HepG2 (cell line): ENCODE data around the gene SHROOM2. TPM values are rescaled to one million over a fixed set of nuclear protein-coding genes. Genes with fewer than 3 reads are reported as not detected.
A peak's percentile ranks its signal among the peaks of the same experiment; 100 is the strongest.

Source experiments
- ATAC-seq: fragments of 200-7000 bp; cut with Tn5 transposase; 3 replicates; pipeline ENCODE4 v1.9.1; 2020; ENCODE audit warnings: mild to moderate bottlenecking, moderate library complexity
- BruUV-seq: library from RNA; stranded (reverse); fragments of 400-500 nt; replicated peaks from 2 replicates; lab custom pipeline; 2021; lab: Mats Ljungman, UMichigan
- CTCF ChIA-PET: fragments of 300-600 bp; formaldehyde crosslinking; extraction: SDS; loops from one replicate; lab custom pipeline; 2021; ENCODE audit warnings: low total read pairs, inconsistent platforms, low intra/inter-chr PET ratio; lab: Yijun Ruan, JAX
- POLR2A ChIA-PET: fragments of 350-600 bp; sonication (Branson Sonifier 250); formaldehyde crosslinking; loops from one replicate; lab custom pipeline; 2020; ENCODE audit warnings: antibody characterized with exemption, inconsistent platforms; lab: Yijun Ruan, JAX
- DNase-seq: peaks from one replicate; pipeline ENCODE4 v3.0.0-alpha.2; 2015; ENCODE audit warnings: low spot score
- FAIRE-seq: peaks from 3 replicates; lab custom pipeline; 2011; peaks lifted over from hg19 to GRCh38; lab: Jason Lieb, UNC
- H2AFZ ChIP-seq: one replicate; pipeline ENCODE4 v1.6.1; 2011; ENCODE audit warnings: low read length, inconsistent platforms
- H3K27ac ChIP-seq: fragments of 300-600 bp; 3 replicates; pipeline ENCODE4 v1.8.0; 2011; ENCODE audit warnings: mixed run types, mild to moderate bottlenecking, mixed read lengths, low read length, inconsistent platforms; ENCODE audit not compliant: insufficient read depth; ENCODE audit errors: extremely low read length
- H3K27me3 ChIP-seq, 2 experiments: fragments of 200-600 bp in 1 of 2; 2 replicates in 1 of 2; 3 replicates in 1 of 2; pipeline versions ENCODE4 v1.6.0 to v1.8.0; 2011; ENCODE audit warnings: low read length in 2 of 2, mild to moderate bottlenecking in 2 of 2, moderate library complexity in 2 of 2, inconsistent platforms in 1 of 2; ENCODE audit not compliant: insufficient read depth in 2 of 2, control insufficient read depth in 1 of 2
- H3K36me3 ChIP-seq, 2 experiments: fragments of 200-600 bp in 1 of 2; replicated peaks in 1 of 2; 2 replicates in 1 of 2; 3 replicates in 1 of 2; pipeline versions ENCODE4 v1.5.1 to v1.8.0; 2011; ENCODE audit warnings: low read length in 2 of 2, inconsistent platforms in 1 of 2; ENCODE audit not compliant: insufficient read depth in 2 of 2, control insufficient read depth in 1 of 2
- H3K4me1 ChIP-seq: 2 replicates; pipeline ENCODE4 v1.5.1; 2012; ENCODE audit warnings: low read length, inconsistent platforms; ENCODE audit not compliant: insufficient read depth
- H3K4me2 ChIP-seq: 2 replicates; pipeline ENCODE4 v1.6.0; 2011; ENCODE audit warnings: low read depth, low read length, inconsistent platforms
- H3K4me3 ChIP-seq, 3 experiments: fragments of 200-600 bp in 1 of 3; sonication (generic), shearing (Covaris generic) in 1 of 3; replicated peaks in 1 of 3; 2 replicates each; pipeline ENCODE4 v1.5.1; 2011 to 2016; ENCODE audit warnings: low read length in 3 of 3, inconsistent platforms in 2 of 3, low read depth in 2 of 3, mild to moderate bottlenecking in 2 of 3, control low read depth in 1 of 3, mixed read lengths in 1 of 3; ENCODE audit not compliant: insufficient read depth in 1 of 3
- H3K79me2 ChIP-seq: one replicate; pipeline ENCODE4 v1.6.1; 2011; ENCODE audit warnings: low read length, inconsistent platforms; ENCODE audit not compliant: insufficient read depth
- H3K9ac ChIP-seq: 2 replicates; pipeline ENCODE4 v1.6.0; 2011; ENCODE audit warnings: mild to moderate bottlenecking, low read depth, low read length, inconsistent platforms; ENCODE audit not compliant: insufficient read depth
- H3K9me3 ChIP-seq: 2 replicates; pipeline ENCODE4 v1.5.1; 2012; ENCODE audit warnings: mild to moderate bottlenecking, low read length
- H4K20me1 ChIP-seq: 2 replicates; pipeline ENCODE4 v1.6.0; 2011; ENCODE audit warnings: inconsistent platforms, mild to moderate bottlenecking, low read length, moderate library complexity; ENCODE audit not compliant: insufficient read depth
- CC2D1A ChIP-seq: sonication (generic); formaldehyde crosslinking; IDR thresholded peaks from 2 replicates; pipeline ENCODE4 v1.8.1; 2023; ENCODE audit warnings: mild to moderate bottlenecking, missing genetic modification reagents
- GABPB1 ChIP-seq: IDR thresholded peaks from 2 replicates; pipeline ENCODE4 v1.6.1; 2016; ENCODE audit warnings: mild to moderate bottlenecking, missing genetic modification reagents, moderate library complexity, missing compliant biosample characterization
- HNRNPLL ChIP-seq: fragments of 200-400 bp; formaldehyde crosslinking; IDR thresholded peaks from 2 replicates; pipeline ENCODE4 v1.6.1; 2017; ENCODE audit warnings: mild to moderate bottlenecking, low read depth, low read length; ENCODE audit not compliant: poor library complexity, severe bottlenecking
- KDM5B ChIP-seq: sonication (generic); formaldehyde crosslinking; IDR thresholded peaks from 2 replicates; pipeline ENCODE4 v1.4.0; 2020; ENCODE audit warnings: missing genetic modification reagents, mild to moderate bottlenecking, borderline replicate concordance
- REST ChIP-seq, 2 experiments: IDR thresholded peaks; 2 replicates each; pipeline ENCODE4 v1.6.1; 2011 to 2012; ENCODE audit warnings: low read length in 2 of 2, borderline replicate concordance in 1 of 2, low read depth in 1 of 2, mild to moderate bottlenecking in 1 of 2, moderate library complexity in 1 of 2
- SALL2 ChIP-seq: sonication (generic); formaldehyde crosslinking; IDR thresholded peaks from 2 replicates; pipeline ENCODE4 v1.8.1; 2023; ENCODE audit warnings: mild to moderate bottlenecking, missing genetic modification reagents, inconsistent platforms
- TCF12 ChIP-seq, 2 experiments: fragments of 450-650 bp in 1 of 2; sonication (generic) in 1 of 2; formaldehyde crosslinking in 1 of 2; IDR thresholded peaks; 2 replicates each; pipeline versions ENCODE4 v1.6.1 to v1.8.0; 2017 to 2022; ENCODE audit warnings: antibody characterized with exemption in 1 of 2, mild to moderate bottlenecking in 1 of 2, missing genetic modification reagents in 1 of 2, moderate library complexity in 1 of 2
- TGIF2 ChIP-seq: IDR thresholded peaks from 2 replicates; pipeline ENCODE4 v1.6.1; 2016; ENCODE audit warnings: control low read depth, missing compliant biosample characterization
- XBP1 ChIP-seq: sonication (generic); formaldehyde crosslinking; IDR thresholded peaks from 2 replicates; pipeline ENCODE4 v1.5.0; 2020; ENCODE audit warnings: missing genetic modification reagents
- ZFX ChIP-seq: sonication (generic); formaldehyde crosslinking; IDR thresholded peaks from 2 replicates; pipeline ENCODE4 v1.4.0; 2020; ENCODE audit warnings: mild to moderate bottlenecking, low read depth, missing genetic modification reagents, moderate library complexity
- ZFY ChIP-seq: sonication (generic); formaldehyde crosslinking; IDR thresholded peaks from 2 replicates; pipeline ENCODE4 v1.4.0; 2020; ENCODE audit warnings: missing genetic modification reagents
- ZNF230 ChIP-seq: sonication (generic); formaldehyde crosslinking; IDR thresholded peaks from 2 replicates; pipeline ENCODE4 v1.4.0; 2020; ENCODE audit warnings: mild to moderate bottlenecking, missing genetic modification reagents
- ZNF234 ChIP-seq: sonication (generic); formaldehyde crosslinking; conservative IDR thresholded peaks from 2 replicates; pipeline ENCODE4 v1.5.1; 2020; ENCODE audit warnings: mild to moderate bottlenecking, missing genetic modification reagents
- ZNF687 ChIP-seq: sonication (generic); formaldehyde crosslinking; IDR thresholded peaks from 2 replicates; pipeline ENCODE4 v1.5.1; 2020; ENCODE audit warnings: mild to moderate bottlenecking, missing genetic modification reagents, moderate library complexity
- ZNF781 ChIP-seq: sonication (generic); formaldehyde crosslinking; IDR thresholded peaks from 2 replicates; pipeline ENCODE4 v1.5.1; 2020; ENCODE audit warnings: borderline replicate concordance, mild to moderate bottlenecking, missing genetic modification reagents; ENCODE audit errors: not compliant biosample characterization
- WGBS: methylation state at CpG from one replicate; pipeline ENCODE4 v1.1.6; 2017; ENCODE audit warnings: low lambda C conversion rate; 5-methylcytosine and 5-hydroxymethylcytosine counted together
- in situ Hi-C: cut with HindIII; loops from 2 replicates; pipeline ENCODE4 v1.10.0; 2017; ENCODE audit warnings: low pct_unique_long_range_greater_than_20kb; ENCODE audit not compliant: extremely low pct_ligation_motif_present
- intact Hi-C: fragments of 100-400 bp; cut with micrococcal nuclease; formaldehyde crosslinking; loops from one replicate; pipeline ENCODE4 v1.10.0; 2022; ENCODE audit not compliant: unreplicated experiment
- polyA plus RNA-seq, 8 experiments: library from polyadenylated mRNA; depleted of rRNA in 3 of 8; stranded (reverse) in 7 of 8; unstranded in 1 of 8; fragments of >200 nt; fragmentation: Illumina TruSeq in 4 of 8; extraction: Trizol in 4 of 8; gene quantifications; 2 replicates each; pipeline versions ENCODE4 v1.2.1 to v1.2.3, GENCODE V29; 2011 to 2016; ENCODE audit warnings: low read depth in 4 of 8, missing spikeins in 1 of 8, mixed read lengths in 1 of 8; ENCODE audit not compliant: insufficient read depth in 1 of 8
- total RNA-seq, 5 experiments: library from RNA; depleted of rRNA; stranded (reverse); fragments of >200 nt; fragmentation: Illumina TruSeq; extraction: Trizol; gene quantifications; 2 replicates each; pipeline ENCODE4 v1.2.3, GENCODE V29; 2016; ENCODE audit warnings: low read depth in 1 of 5

Gene SHROOM2
- total and polyA plus RNA-seq, 2 of the 13 experiments (the other 11 are each of a cell fraction or from before 2014, with no cell fraction given), result 0.92 to 1.4 TPM

- H3K9ac ChIP-seq, result peak overlapping the region; percentile 73
- DNase-seq (no peak), ATAC-seq (peak; percentile 50)
- TF ChIP-seq TCF12 (IDR thresholded peaks at IDR 0.05), result no peak
- no peak for TF ChIP-seq TCF12 (CRISPR knock-in tag; IDR thresholded peaks at IDR 0.05)
- no peak for TF ChIP-seq ZNF781 (CRISPR knock-in tag)
- no peak for TF ChIP-seq TGIF2
- no peak for TF ChIP-seq ZNF230 (CRISPR knock-in tag)
- TF ChIP-seq ZFY, result peak; percentile 36; the same call in 1 of the 2 replicates
- TF ChIP-seq ZFX (CRISPR knock-in tag), result peak; percentile 47; the same call in 1 of the 2 replicates
- TF ChIP-seq REST (IDR thresholded peaks at IDR 0.05; ENCODE audit: borderline replicate concordance in 1 of 2, low read depth in 1 of 2, low read length in 2 of 2), result no peak
- 0 out of 2 replicates have a peak, but pooled peaks have one; percentile 12 for TF ChIP-seq GABPB1 (CRISPR knock-in tag)
- TF ChIP-seq SALL2 (CRISPR knock-in tag), result no peak
- TF ChIP-seq XBP1 (CRISPR knock-in tag), result no peak
- no peak for TF ChIP-seq CC2D1A (CRISPR knock-in tag)
- 0 out of 2 replicates have a peak, but pooled peaks have one; percentile 17 for TF ChIP-seq ZNF687
- peak; percentile 47 for TF ChIP-seq HNRNPLL
- TF ChIP-seq ZNF234 (CRISPR knock-in tag), result no peak
- 0 out of 2 replicates have a peak, but pooled peaks have one; percentile 20 for TF ChIP-seq KDM5B (CRISPR knock-in tag)
Observed at GRCh38 chrX:9786798-9787635, 788 bp downstream of the SHROOM2 start.

More at GRCh38 chrX:9786798-9787635, 788 bp downstream of the SHROOM2 start:
- H3K27ac ChIP-seq, result peak overlapping the region; percentile 51
- ChIA-PET CTCF (no interaction called here), POLR2A (interaction anchor here (1.2 to 1.6 kb wide), 3 partner anchors 11 to 60 kb away, joined by 3 to 5 read pairs (median 4); no protein-coding TSS in a partner anchor)
- no peaks in the 10 kb centered on the region for H4K20me1 ChIP-seq
- peak overlapping the region; percentile 70 for H3K4me2 ChIP-seq
- peaks cover 16% of the 10 kb centered on the region for H3K79me2 ChIP-seq
- H3K4me3 ChIP-seq, result peak overlapping the region; percentile 68 to 76 (median 71)
- no peak for FAIRE-seq
- no TSS peak for BruUV-seq
- no peaks in the 10 kb centered on the region; a peak in 1 of 5 replicates for H3K27me3 ChIP-seq
- no peaks in the 10 kb centered on the region for H3K36me3 ChIP-seq
- in situ Hi-C loops, result no loop called here
- intact Hi-C loops, result loop anchor here (5.0 kb wide), 1 partner anchor 60 kb away; no protein-coding TSS in a partner anchor
- peaks cover 22% of the 10 kb centered on the region for H3K4me1 ChIP-seq
- H2AFZ ChIP-seq, result no peak overlapping the region
- 0% methylated on average over 8 of the region's 45 CpGs for whole genome bisulfite sequencing
- H3K9me3 ChIP-seq, result no peaks in the 10 kb centered on the region
